Suprapubic skin (tissue), 4 donors: ENCODE measurements around the gene QRFPR.

Source experiments
- POLR2A ChIP-seq, 2 donors: fragments of 450-650 bp; IDR thresholded peaks; one replicate each; pipeline ENCODE4 v1.6.1; 2017; ENCODE audit warnings: antibody characterized with exemption in 2 of 2, mild to moderate bottlenecking in 2 of 2, moderate library complexity in 2 of 2
- POLR2AphosphoS5 ChIP-seq, 3 donors: sonication (generic); formaldehyde crosslinking; IDR thresholded peaks; one replicate each; pipeline ENCODE4 v1.6.1; 2017; ENCODE audit warnings: antibody characterized with exemption in 3 of 3
- TF ChIP-seq, protein P1 (sequence below), 2 donors: fragments of 200-600 bp in 1 of 2; fragments of 450-650 bp in 1 of 2; sonication (generic) in 1 of 2; IDR thresholded peaks; one replicate each; pipeline ENCODE4 v1.5.1; 2016 to 2019; ENCODE audit warnings: antibody characterized with exemption in 2 of 2, mild to moderate bottlenecking in 1 of 2, moderate library complexity in 1 of 2

DNA sequence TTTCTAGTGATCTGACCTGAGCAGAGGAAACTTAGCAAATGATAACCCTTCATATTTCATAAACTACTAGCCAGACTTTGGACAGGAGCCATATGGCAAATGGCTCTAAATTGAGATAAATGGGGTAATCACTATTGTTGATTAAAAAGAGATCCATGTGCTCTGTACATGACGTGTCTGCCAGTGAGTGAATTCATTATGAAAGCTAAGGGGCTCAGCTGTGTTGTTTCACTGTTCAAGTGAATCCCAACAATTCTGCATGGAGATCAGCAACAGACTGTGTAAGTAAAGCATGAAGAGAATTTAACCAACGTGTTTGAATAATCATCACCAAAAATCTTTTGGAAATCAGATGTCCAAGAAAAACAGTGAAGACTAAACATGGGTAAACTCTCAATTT lies 9.5 kb upstream of the QRFPR start:
- TF ChIP-seq POLR2A (IDR thresholded peaks at IDR 0.05) (no peak), POLR2AphosphoS5 (IDR thresholded peaks at IDR 0.05) (no peak)
- TF ChIP-seq, protein P1, sequence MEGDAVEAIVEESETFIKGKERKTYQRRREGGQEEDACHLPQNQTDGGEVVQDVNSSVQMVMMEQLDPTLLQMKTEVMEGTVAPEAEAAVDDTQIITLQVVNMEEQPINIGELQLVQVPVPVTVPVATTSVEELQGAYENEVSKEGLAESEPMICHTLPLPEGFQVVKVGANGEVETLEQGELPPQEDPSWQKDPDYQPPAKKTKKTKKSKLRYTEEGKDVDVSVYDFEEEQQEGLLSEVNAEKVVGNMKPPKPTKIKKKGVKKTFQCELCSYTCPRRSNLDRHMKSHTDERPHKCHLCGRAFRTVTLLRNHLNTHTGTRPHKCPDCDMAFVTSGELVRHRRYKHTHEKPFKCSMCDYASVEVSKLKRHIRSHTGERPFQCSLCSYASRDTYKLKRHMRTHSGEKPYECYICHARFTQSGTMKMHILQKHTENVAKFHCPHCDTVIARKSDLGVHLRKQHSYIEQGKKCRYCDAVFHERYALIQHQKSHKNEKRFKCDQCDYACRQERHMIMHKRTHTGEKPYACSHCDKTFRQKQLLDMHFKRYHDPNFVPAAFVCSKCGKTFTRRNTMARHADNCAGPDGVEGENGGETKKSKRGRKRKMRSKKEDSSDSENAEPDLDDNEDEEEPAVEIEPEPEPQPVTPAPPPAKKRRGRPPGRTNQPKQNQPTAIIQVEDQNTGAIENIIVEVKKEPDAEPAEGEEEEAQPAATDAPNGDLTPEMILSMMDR (IDR thresholded peaks at IDR 0.05), result no peak
